Upper lobe of left lung (tissue), 4 donors: ENCODE measurements around the gene PRM2.
A peak's percentile ranks its signal among the peaks of the same experiment; 100 is the strongest.

Source experiments
- CTCF ChIP-seq, 6 experiments: fragments of 450-650 bp in 4 of 6; fragments of 200-600 bp in 2 of 6; sonication (generic) in 2 of 6; IDR thresholded peaks; one replicate each; pipeline ENCODE4 v1.5.1; 2016 to 2019; ENCODE audit warnings: antibody characterized with exemption in 6 of 6
- POLR2A ChIP-seq, 4 donors: fragments of 450-650 bp; IDR thresholded peaks; one replicate each; pipeline ENCODE4 v1.5.1; 2016 to 2017; ENCODE audit warnings: antibody characterized with exemption in 4 of 4, mild to moderate bottlenecking in 2 of 4
- POLR2AphosphoS5 ChIP-seq, 2 donors: sonication (generic); formaldehyde crosslinking; IDR thresholded peaks; one replicate each; pipeline ENCODE4 v1.5.1; 2017; ENCODE audit warnings: antibody characterized with exemption in 2 of 2

GRCh38 chr16:11251525-11252481 lies 24.5 kb downstream of the PRM2 start:
- no peak for TF ChIP-seq CTCF (IDR thresholded peaks at IDR 0.05)
- peak in 1 of 4 donors; percentile 29 for TF ChIP-seq POLR2A (IDR thresholded peaks at IDR 0.05)
- peak in 1 of 2 donors; percentile 15 for TF ChIP-seq POLR2AphosphoS5 (IDR thresholded peaks at IDR 0.05)
